ENCODE measurements around the gene OR10A2. TPM values are rescaled to one million over a fixed set of nuclear protein-coding genes. Genes with fewer than 3 reads are reported as not detected.

The OR10A2 gene
- total RNA-seq, 6 donors from 2014 or later: not detected

Other genes with a start within 250 kb of the OR10A2 start
- gene TPP1, start 243.6 kb upstream of the OR10A2 start, total RNA-seq: 100 to 1,000 TPM in 4 of 6 donors, 10 to 100 TPM in 2; 71.6 to 240 (median 145) TPM
- 10 to 100 TPM in 4 of 6 donors, 1 to 10 TPM in 2; 9.2 to 32.2 (median 12.8) TPM for gene DCHS1, start 207.2 kb upstream of the OR10A2 start, total RNA-seq
- 10 to 100 TPM; 12.6 to 49.2 (median 22.8) TPM for gene MRPL17, start 179.7 kb upstream of the OR10A2 start, total RNA-seq
- under 1 TPM in 3 of 6 donors, not detected in 3; 0.13 to 0.59 (median 0.15) TPM for gene OR2AG2, start 91.1 kb upstream of the OR10A2 start, total RNA-seq
- gene OR2AG1, start 80.0 kb upstream of the OR10A2 start, total RNA-seq: not detected
- gene OR6A2, start 63.4 kb upstream of the OR10A2 start, total RNA-seq: 1 to 10 TPM in 1 of 6 donors, under 1 TPM in 4, not detected in 1; 0.06 to 1.0 (median 0.15) TPM
- not detected for gene OR10A5, start 17.4 kb upstream of the OR10A2 start, total RNA-seq
- gene OR10A4, start 13.6 kb downstream of the OR10A2 start, total RNA-seq: not detected
- gene OR2D2, start 29.4 kb downstream of the OR10A2 start, total RNA-seq: 1 to 10 TPM in 2 of 6 donors, under 1 TPM in 1, not detected in 3; 0.46 to 4.2 (median 1.5) TPM
- not detected for gene OR2D3, start 57.9 kb downstream of the OR10A2 start, total RNA-seq
- 1 to 10 TPM in 4 of 6 donors, under 1 TPM in 2; 0.55 to 4.0 (median 2.2) TPM for gene ZNF215, start 63.4 kb downstream of the OR10A2 start, total RNA-seq
- gene ZNF214, start 157.3 kb downstream of the OR10A2 start, total RNA-seq: 1 to 10 TPM in 5 of 6 donors, under 1 TPM in 1; 0.33 to 9.0 (median 2.5) TPM
- 1 to 10 TPM in 1 of 6 donors, under 1 TPM in 3, not detected in 2; 0.11 to 1.0 (median 0.22) TPM for gene NLRP14, start 157.4 kb downstream of the OR10A2 start, total RNA-seq
- under 1 TPM in 1 of 6 donors, not detected in 5; 0.33 TPM for gene RBMXL2, start 225.9 kb downstream of the OR10A2 start, total RNA-seq